Stimulated activated CD8-positive, alpha-beta memory T cell treated with anti-CD3 and anti-CD28 coated beads, Interleukin-7, amount 100 ng/mL, for 1 hour (primary cell): Measurements from ENCODE around the gene CCDC54.

Experiments
- DNase-seq, 2 donors: peaks; one replicate each; pipeline ENCODE4 v3.0.0-alpha.2; 2020; ENCODE audit warnings: low read depth in 2 of 2

Gene CCDC54

GRCh38 chr3:107392549-107393165 lies 15.4 kb downstream of the CCDC54 start:
- DNase-seq: no peak

GRCh38 chr3:107394502-107394901 lies 17.3 kb downstream of the CCDC54 start:
- DNase-seq: no peak

- DNase-seq: no peak
Observed at GRCh38 chr3:107395066-107395465, 17.8 kb downstream of the CCDC54 start.

DNA sequence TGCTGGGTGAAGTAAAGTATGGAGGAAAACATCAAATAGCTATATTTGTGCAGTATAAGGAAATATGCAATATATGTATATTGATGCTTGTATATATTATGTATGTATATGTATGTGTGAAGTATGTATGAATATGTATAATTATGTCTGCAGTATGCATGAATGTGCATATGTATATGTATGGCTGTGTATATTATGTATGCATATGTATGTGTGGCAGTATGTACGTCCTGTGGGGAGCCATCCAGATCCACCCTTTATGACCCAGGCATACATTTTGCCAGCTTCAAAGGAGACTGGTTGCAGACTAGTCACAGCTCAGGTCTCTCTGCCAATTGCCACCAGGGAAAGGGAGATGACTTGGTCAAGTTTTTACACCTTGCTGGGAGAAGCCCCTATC lies 24.1 kb downstream of the CCDC54 start:
- DNase-seq: no peak

- DNase-seq: no peak
Observed at GRCh38 chr3:107402214-107402613, 25.0 kb downstream of the CCDC54 start.

- DNase-seq: no peak
Observed at GRCh38 chr3:107404727-107405469, 27.7 kb downstream of the CCDC54 start.

DNA sequence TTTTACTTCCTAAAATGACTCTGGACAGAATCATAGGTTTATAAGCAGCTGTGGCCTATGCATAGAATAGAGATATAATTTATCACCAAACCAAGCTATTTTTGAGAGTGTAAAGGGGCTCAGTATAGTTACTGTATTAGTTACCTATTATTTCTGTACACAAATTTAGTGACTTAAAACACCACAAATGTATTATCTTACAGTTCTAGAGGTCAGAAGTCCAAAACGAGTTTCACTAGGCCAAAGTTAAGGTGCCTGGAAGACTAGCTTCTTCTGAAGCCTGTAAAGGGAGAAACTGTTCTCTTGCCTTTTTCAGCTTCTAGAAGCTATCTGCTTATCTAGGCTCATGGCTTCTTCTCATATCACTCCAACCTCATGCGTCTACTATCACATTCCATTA lies 30.1 kb downstream of the CCDC54 start:
- no peak for DNase-seq

DNA sequence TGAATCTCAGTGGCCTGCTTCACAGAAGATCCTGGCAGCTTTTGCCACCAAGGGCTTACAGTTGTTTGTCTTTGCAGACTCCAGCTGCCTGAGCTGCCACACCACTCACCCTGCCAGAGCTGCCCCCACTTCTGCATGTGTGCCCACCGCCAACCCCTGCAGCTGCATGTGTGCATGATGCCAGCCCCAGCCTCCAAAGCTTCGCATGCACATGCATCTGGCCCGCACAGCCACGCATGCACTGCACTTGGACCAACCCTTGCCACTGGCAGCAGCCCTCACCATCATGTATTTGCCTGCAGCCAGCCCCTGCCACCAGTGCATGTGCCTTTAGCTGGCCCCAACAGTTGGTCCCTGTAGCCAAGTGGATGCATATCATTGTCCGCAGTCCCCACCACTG lies 31.3 kb downstream of the CCDC54 start:
- no peak for DNase-seq

DNA sequence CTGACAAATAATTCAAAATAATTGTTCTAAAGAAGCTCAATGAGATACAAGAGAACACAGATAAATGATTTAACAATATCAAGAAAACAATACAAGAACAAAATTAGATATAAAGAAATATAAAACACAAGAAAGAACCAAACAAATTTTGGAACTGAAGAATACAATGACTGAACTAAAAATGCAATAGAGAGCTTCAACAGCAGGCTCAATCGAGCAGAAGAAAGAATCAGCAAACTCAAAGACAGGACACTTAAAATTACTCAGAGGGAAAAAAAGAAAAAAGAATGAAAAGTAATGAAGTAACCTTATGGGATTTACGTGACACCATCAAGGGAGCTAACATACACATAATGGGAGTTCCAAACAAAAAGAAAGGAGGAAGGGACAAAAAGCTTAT lies 32.1 kb downstream of the CCDC54 start:
- no peak for DNase-seq

DNA sequence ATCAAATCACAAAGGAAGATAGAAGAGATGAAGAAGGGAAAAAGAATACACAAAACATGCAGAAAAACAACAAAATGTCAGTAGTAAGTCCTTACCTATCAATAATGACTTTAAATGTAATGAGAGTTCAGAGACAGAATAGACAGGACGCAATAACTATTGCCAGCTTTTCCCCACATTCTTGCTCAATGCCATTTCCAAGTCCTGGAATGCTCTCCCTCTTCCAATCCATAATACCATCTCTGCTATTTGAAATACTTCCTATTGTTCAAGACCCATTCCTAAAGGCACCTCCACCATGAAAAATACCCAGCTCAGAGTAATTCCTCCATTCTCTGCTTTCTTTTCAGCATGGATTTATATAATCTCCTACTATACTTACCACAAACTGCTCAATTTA lies 33.4 kb downstream of the CCDC54 start:
- DNase-seq: no peak

DNA sequence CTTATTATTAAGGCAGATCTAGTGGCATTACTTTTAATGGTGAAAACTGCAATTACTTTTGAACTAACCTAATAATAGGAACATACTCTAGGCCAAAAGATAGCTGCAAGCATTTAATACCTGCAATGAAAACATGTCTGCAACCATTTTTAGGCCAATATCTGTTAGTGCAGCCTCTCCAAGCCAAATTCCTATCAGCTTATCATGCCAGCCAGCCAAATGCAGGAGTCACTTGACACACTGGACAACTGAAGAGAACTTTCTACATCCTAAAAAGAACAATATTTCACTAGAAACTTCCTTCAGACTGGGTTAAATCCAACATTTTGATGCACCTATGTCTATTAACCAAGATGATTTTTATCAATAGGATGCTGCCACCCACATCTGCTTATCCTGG lies 33.8 kb downstream of the CCDC54 start:
- DNase-seq: no peak

DNA sequence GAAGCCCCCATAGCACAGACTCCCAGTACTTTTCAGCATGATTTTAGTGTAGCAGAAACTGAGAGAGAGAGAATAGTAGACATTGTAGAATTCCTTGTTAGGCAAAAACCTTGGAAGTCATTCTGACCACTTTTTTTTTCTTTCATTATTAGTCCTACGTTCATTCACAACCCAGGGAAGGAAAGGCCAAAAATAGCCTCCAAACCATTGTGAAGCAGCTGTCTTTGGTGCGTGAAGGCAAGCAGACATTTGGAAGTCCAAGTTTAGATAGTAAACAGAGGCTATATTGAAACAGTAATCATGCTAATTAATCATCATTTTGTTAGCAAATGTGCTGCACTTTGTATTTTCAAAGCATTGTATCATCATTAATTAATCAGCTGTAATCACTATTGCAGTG lies 34.5 kb downstream of the CCDC54 start:
- no peak for DNase-seq

DNA sequence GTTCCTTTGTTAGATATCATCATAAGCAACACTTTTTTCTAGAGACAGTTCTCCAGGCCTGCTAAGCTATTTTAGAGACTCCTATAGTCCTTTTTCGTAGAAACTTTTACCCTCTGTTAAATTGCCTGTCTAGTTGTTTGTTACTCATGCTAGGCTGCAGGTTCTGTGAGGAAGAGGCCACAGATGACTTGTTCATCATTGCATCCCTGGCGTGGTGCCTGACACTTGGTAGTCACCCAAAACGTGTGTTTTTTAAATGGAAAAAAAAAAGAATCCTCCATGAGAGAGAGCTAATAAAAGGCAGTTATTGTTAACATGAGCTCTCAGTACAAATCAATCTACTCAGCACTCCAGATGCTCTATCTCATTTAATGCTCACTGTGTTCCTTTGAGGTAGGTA lies 35.1 kb downstream of the CCDC54 start:
- no peak for DNase-seq

DNA sequence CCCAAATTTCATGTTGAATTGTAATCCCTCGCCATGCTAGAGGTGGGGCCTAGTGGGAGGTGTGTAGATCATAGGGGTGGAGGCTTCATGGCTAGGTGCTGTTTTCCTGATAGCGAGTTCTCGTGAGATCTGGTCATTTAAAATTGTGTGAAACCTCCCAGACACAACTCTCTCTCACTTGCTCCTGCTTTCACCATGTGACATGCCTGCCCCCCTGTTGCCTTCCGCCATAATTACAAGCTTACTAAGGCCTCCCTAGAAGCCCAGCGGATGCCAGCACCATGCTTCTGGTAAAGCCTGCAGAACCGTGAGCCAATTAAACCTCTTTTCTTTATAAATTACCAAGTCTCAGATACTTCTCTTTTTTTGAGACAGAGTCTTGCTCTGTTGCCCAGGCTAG lies 36.0 kb downstream of the CCDC54 start:
- no peak for DNase-seq

DNA sequence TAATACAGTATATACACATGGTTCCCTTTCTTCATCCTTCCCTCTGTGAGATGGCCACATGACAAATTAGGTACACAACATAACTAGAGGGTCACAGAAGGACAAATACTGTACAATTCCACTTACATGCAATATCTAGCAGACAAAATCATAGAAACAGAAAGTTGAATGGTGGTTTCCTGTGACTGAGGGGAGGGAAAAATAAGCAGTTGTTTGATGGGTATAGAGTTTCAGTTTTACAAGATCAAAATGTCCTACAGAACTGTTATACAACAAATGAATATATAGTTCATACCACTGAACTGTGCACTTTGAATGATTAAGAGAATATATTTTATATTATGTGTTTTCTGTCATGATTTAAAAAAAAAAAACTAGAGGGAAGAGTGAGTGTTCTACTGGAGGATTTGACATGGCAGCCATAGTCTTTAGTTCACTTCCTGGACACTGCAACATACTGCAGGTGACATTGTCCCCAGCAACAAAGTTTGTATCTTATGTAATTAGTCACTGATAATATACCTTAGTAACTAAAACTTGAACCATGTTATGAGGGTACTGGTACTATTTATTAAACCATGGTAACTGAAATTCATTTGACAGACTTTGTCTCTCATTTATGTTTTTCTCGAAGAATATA lies 37.2 kb downstream of the CCDC54 start:
- no peak for DNase-seq

GRCh38 chr3:107416138-107416537 lies 38.9 kb downstream of the CCDC54 start:
- DNase-seq: no peak

DNA sequence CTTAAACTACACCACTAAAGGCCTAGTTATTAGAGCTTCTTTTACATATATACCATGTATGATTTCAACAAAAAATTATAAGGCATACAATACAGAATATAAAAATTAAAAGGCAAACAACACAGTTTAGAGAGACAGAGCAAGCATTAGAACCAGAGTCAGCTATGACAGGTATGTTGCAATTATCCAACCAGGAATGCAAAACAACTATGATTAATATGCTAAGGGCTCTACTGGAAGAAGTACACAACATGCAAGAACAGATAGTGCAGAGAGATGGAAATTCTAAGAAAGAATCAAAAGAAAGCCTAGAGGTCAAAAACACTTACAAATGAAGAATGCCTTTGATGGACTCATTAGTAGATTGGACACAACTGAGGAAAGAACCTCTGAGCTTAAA lies 39.6 kb downstream of the CCDC54 start:
- DNase-seq: no peak

- DNase-seq: no peak
Observed at GRCh38 chr3:107421170-107421792, 44.0 kb downstream of the CCDC54 start.

DNA sequence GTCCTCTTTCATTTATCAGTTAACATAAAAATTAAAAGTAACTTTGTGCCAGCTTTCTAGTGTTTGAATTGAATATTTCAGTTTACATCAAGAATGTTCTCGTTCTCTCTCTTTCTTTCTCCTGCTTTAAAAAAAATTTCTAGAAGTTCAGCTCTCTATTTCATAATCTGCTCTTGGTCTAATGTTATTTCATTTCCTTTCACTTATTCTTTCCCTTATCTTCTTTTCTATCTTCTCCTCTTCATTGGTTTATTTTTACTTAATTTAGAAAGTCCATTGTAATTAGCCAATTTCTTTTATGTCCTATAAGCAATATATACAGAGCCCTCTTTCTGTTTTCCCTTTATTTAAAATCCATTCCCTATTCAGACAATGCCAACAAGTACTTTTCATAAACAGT lies 44.6 kb downstream of the CCDC54 start:
- no peak for DNase-seq

DNA sequence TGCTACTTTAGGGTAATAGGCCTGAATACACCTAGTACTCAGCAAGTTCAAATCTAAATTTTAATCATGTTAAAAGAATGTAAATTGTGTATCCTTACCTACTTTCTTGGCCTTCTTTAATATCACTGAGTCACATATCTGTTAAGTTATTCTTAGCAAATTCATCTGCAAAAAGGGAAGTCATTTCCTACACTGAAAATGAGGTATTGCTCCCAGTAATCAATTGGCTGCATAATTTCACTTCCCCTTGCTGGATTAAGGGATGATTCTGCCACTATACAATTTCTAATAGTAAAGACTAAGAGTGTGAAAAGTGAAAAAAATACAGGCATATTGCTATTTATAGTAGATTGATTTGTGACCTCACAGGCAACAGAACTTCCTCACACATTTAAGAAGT lies 47.8 kb downstream of the CCDC54 start:
- no peak for DNase-seq

- no peak for DNase-seq
Observed at GRCh38 chr3:107426223-107426622, 49.0 kb downstream of the CCDC54 start.
